Mammary epithelial cell (primary cell): ENCODE results near the gene WBP1L.

ENCODE experiments used
- CTCF ChIP-seq, 2 donors: IDR thresholded peaks in 1 of 2; conservative IDR thresholded peaks in 1 of 2; 2 replicates each; pipeline ENCODE4 v1.5.1; 2011 to 2012; ENCODE audit warnings: inconsistent platforms in 2 of 2, low read length in 2 of 2, mild to moderate bottlenecking in 2 of 2, control low read depth in 1 of 2, low read depth in 1 of 2; ENCODE audit not compliant: insufficient read depth in 1 of 2; ENCODE audit errors: extremely low read depth in 1 of 2
- EZH2 ChIP-seq: IDR thresholded peaks from 2 replicates; pipeline ENCODE4 v1.6.1; 2012; ENCODE audit warnings: low read length, inconsistent platforms, borderline replicate concordance

GRCh38 chr10:102813734-102814452 lies 70.1 kb downstream of the WBP1L start:
- TF ChIP-seq CTCF (conservative IDR thresholded peaks at IDR 0.05 in 1 of 2, IDR thresholded peaks at IDR 0.05 in 1 of 2; ENCODE audit: extremely low read depth in 1 of 2, insufficient read depth in 1 of 2, low read depth in 1 of 2, low read length in 2 of 2) (no peak), EZH2 (no peak)
